DND-41 (cell line): Measurements from ENCODE around the gene CGB5.

ENCODE experiments used
- ATAC-seq: fragments of 200-7000 bp; cut with Tn5 transposase; 3 replicates; pipeline ENCODE4 v1.9.1; 2021; ENCODE audit warnings: low read depth; ENCODE audit not compliant: insufficient read depth
- DNase-seq: peaks from one replicate; pipeline ENCODE4 v3.0.0-alpha.2; 2020
- H2AFZ ChIP-seq: 2 replicates; pipeline ENCODE4 v1.6.0; 2012; ENCODE audit warnings: low read depth, low read length
- H3K27ac ChIP-seq: 2 replicates; pipeline ENCODE4 v1.5.1; 2012; ENCODE audit warnings: low read length, inconsistent platforms
- H3K27me3 ChIP-seq: fragments of 200-600 bp; sonication (generic); 2 replicates; pipeline ENCODE4 v1.6.0; 2012; ENCODE audit warnings: low read length, mild to moderate bottlenecking, inconsistent platforms; ENCODE audit not compliant: insufficient read depth, poor library complexity
- H3K36me3 ChIP-seq: 2 replicates; pipeline ENCODE4 v1.5.1; 2012; ENCODE audit warnings: low read length, inconsistent platforms; ENCODE audit not compliant: insufficient read depth
- H3K4me1 ChIP-seq: 2 replicates; pipeline ENCODE4 v1.5.1; 2012; ENCODE audit warnings: mild to moderate bottlenecking, low read length; ENCODE audit not compliant: insufficient read depth
- H3K4me2 ChIP-seq: 2 replicates; pipeline ENCODE4 v1.6.0; 2012; ENCODE audit warnings: mild to moderate bottlenecking, moderate library complexity, low read length, inconsistent platforms; ENCODE audit not compliant: insufficient read depth
- H3K4me3 ChIP-seq, 2 experiments: fragments of 200-600 bp in 1 of 2; shearing (Covaris generic) in 1 of 2; 2 replicates each; pipeline ENCODE4 v1.5.1; 2012 to 2016; ENCODE audit warnings: inconsistent platforms in 2 of 2, low read length in 2 of 2, mild to moderate bottlenecking in 2 of 2, low read depth in 1 of 2, moderate library complexity in 1 of 2
- H3K79me2 ChIP-seq: 2 replicates; pipeline ENCODE4 v1.6.0; 2012; ENCODE audit warnings: low read length, inconsistent platforms; ENCODE audit not compliant: insufficient read depth
- H3K9ac ChIP-seq: 2 replicates; pipeline ENCODE4 v1.6.0; 2012; ENCODE audit warnings: low read depth, mild to moderate bottlenecking, inconsistent platforms, low read length, moderate library complexity
- H3K9me3 ChIP-seq: 2 replicates; pipeline ENCODE4 v1.5.1; 2012; ENCODE audit warnings: low read length, moderate library complexity, mild to moderate bottlenecking, inconsistent platforms; ENCODE audit not compliant: insufficient read depth, severe bottlenecking
- H4K20me1 ChIP-seq: 2 replicates; pipeline ENCODE4 v1.6.0; 2012; ENCODE audit warnings: low read length; ENCODE audit not compliant: insufficient read depth
- CTCF ChIP-seq: IDR thresholded peaks from 2 replicates; pipeline ENCODE4 v1.5.1; 2012; ENCODE audit warnings: borderline replicate concordance, low read length, moderate library complexity, mild to moderate bottlenecking; ENCODE audit not compliant: poor library complexity, severe bottlenecking; ENCODE audit errors: extremely low read depth
- EZH2 ChIP-seq: IDR thresholded peaks from 3 replicates; pipeline ENCODE4 v1.6.1; 2012; ENCODE audit warnings: borderline replicate concordance, low read depth, mild to moderate bottlenecking, moderate library complexity, low read length, inconsistent platforms; ENCODE audit not compliant: severe bottlenecking

The CGB5 gene

GRCh38 chr19:49064029-49064629 lies 20.5 kb downstream of the CGB5 start:
- H3K27me3 ChIP-seq, result peaks cover 10% of the 10 kb centered on the region
- no peak overlapping the region for H3K9ac ChIP-seq
- no peaks in the 10 kb centered on the region for H4K20me1 ChIP-seq
- H3K4me3 ChIP-seq, result no peak overlapping the region
- H3K27ac ChIP-seq, result no peak overlapping the region
- no peaks in the 10 kb centered on the region for H3K36me3 ChIP-seq
- H3K4me2 ChIP-seq, result no peak overlapping the region
- no peaks in the 10 kb centered on the region for H3K79me2 ChIP-seq
- no peak for TF ChIP-seq CTCF
- TF ChIP-seq EZH2, result no peak
- no peak overlapping the region for H2AFZ ChIP-seq
- no peaks in the 10 kb centered on the region for H3K9me3 ChIP-seq
- DNase-seq (no peak), ATAC-seq (no peak)
- no peaks in the 10 kb centered on the region for H3K4me1 ChIP-seq

- Histone ChIP-seq H3K27me3 (peaks cover 10% of the 10 kb centered on the region), H4K20me1 (no peaks in the 10 kb centered on the region), H3K79me2 (no peaks in the 10 kb centered on the region), H3K4me3 (no peak within 1 kb of the TSS), H3K27ac (no peak within 1 kb of the TSS), H3K36me3 (no peaks in the 10 kb centered on the region), H2AFZ (no peak within 1 kb of the TSS), H3K9me3 (no peaks in the 10 kb centered on the region), H3K4me1 (no peaks in the 10 kb centered on the region), H3K4me2 (no peak within 1 kb of the TSS), H3K9ac (no peak within 1 kb of the TSS)
- DNase-seq, result no peak
- TF ChIP-seq CTCF (no peak), EZH2 (no peak)
- no peak for ATAC-seq
These were observed 21.3 kb downstream of the CGB5 start, which contains the start of gene NTF4 for GRCh38 chr19:49064768-49065611. TSS of gene NTF4 (minus strand) at chr19:49064818. CDS start at chr19:49061997, 2,821 bp downstream.

GRCh38 chr19:49065905-49066512 lies 22.4 kb downstream of the CGB5 start:
- H4K20me1 ChIP-seq, result no peaks in the 10 kb centered on the region
- no peak for ATAC-seq
- H3K4me1 ChIP-seq, result no peaks in the 10 kb centered on the region
- no peak overlapping the region for H3K9ac ChIP-seq
- H3K4me3 ChIP-seq, result no peak overlapping the region
- no peak for TF ChIP-seq EZH2
- no peak for TF ChIP-seq CTCF
- no peak overlapping the region for H3K4me2 ChIP-seq
- no peak overlapping the region for H3K27ac ChIP-seq
- H2AFZ ChIP-seq, result no peak overlapping the region
- H3K36me3 ChIP-seq, result no peaks in the 10 kb centered on the region
- DNase-seq, result no peak
- H3K79me2 ChIP-seq, result no peaks in the 10 kb centered on the region
- peaks cover 10% of the 10 kb centered on the region for H3K27me3 ChIP-seq
- H3K9me3 ChIP-seq, result no peaks in the 10 kb centered on the region
